ENCODE data around the gene UBXN4.

UBXN4 gene

DNA sequence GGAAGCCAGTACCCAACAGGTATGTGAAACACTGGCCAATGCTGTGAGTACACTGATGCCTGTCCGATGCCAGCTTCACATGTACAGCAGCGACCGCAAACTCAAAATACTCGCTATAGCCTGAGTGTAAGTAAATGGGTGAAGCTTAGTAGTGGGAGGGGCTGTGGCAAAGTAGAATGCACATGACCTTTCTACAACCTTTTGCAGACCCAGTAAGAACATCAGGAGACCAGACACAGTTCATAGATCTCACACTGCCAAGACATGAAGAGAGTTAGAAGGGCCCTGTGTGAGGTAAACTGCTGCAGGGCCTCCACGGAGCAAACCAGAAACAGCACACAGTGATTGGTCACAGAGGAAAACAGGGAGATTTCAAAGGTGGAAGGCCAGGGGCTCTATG is 9.1 kb upstream of the UBXN4 start:
- Histone ChIP-seq H3K4me2 (ENCODE audit: low read length) (no peak overlapping the region), H3K9ac (no peak overlapping the region), H2AFZ (no peak overlapping the region), H3K27ac (no peak overlapping the region), H3K79me2 (no peaks in the 10 kb centered on the region), H3K9me3 (ENCODE audit: control insufficient read depth, low read length) (no peaks in the 10 kb centered on the region), H3K4me1 (no peaks in the 10 kb centered on the region), H3K4me3 (ENCODE audit: low read depth, low read length) (no peak overlapping the region), H3K27me3 (ENCODE audit: control insufficient read depth, insufficient read depth, low read length) (no peaks in the 10 kb centered on the region), H3K36me3 (ENCODE audit: control insufficient read depth, insufficient read depth, low read length) (no peaks in the 10 kb centered on the region)
- TF ChIP-seq, protein P1, sequence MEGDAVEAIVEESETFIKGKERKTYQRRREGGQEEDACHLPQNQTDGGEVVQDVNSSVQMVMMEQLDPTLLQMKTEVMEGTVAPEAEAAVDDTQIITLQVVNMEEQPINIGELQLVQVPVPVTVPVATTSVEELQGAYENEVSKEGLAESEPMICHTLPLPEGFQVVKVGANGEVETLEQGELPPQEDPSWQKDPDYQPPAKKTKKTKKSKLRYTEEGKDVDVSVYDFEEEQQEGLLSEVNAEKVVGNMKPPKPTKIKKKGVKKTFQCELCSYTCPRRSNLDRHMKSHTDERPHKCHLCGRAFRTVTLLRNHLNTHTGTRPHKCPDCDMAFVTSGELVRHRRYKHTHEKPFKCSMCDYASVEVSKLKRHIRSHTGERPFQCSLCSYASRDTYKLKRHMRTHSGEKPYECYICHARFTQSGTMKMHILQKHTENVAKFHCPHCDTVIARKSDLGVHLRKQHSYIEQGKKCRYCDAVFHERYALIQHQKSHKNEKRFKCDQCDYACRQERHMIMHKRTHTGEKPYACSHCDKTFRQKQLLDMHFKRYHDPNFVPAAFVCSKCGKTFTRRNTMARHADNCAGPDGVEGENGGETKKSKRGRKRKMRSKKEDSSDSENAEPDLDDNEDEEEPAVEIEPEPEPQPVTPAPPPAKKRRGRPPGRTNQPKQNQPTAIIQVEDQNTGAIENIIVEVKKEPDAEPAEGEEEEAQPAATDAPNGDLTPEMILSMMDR (IDR thresholded peaks at IDR 0.05) = no peak

DNA sequence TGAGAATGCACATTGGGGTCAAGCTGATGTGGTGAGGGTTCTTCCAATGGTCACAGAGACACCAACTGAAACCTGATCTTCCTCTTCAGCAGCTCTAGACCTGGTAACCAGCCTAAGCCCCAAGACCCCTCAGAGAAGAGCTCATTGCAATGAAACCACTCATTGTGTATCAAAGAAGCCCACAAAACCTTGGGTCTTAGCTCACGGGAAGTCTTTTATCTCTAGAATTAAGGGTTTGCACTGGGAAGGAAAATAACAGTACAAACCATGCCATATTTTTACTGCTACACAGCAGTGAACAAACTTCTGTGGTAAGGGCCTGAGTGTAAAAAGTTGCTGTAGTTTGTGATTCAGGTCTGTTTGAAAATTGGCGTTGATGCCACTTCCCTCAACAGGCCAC is 8.6 kb upstream of the UBXN4 start:
- H3K27me3 ChIP-seq (ENCODE audit: control insufficient read depth, insufficient read depth, low read length) = no peaks in the 10 kb centered on the region
- H3K4me2 ChIP-seq (ENCODE audit: low read length) = no peak overlapping the region
- H3K79me2 ChIP-seq = no peaks in the 10 kb centered on the region
- no peaks in the 10 kb centered on the region for H3K4me1 ChIP-seq
- H2AFZ ChIP-seq = no peak overlapping the region
- no peak overlapping the region for H3K9ac ChIP-seq
- TF ChIP-seq, protein P1 (IDR thresholded peaks at IDR 0.05) = no peak
- H3K4me3 ChIP-seq (ENCODE audit: low read depth, low read length) = no peak overlapping the region
- H3K27ac ChIP-seq = no peak overlapping the region
- no peaks in the 10 kb centered on the region for H3K36me3 ChIP-seq (ENCODE audit: control insufficient read depth, insufficient read depth, low read length)
- no peaks in the 10 kb centered on the region for H3K9me3 ChIP-seq (ENCODE audit: control insufficient read depth, low read length)

DNA sequence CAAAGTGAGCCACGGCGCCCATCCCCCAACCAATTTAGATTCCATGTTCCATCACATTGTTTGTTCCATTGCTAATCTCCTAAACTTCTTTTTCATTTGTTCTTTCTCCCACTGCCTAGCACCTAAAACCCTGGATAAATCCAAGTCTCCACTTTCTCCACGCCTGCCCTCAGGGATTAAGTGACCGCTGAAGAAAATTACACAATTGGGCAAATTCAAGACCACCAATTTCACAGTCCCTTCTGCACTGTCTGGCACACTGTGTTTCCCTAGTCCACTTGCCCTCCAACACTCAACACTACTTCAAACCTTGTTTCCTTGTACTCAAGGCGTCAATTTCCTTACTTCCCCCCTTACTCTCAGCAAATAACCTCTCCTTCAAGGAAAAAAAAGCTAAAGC is 5.1 kb upstream of the UBXN4 start:
- Histone ChIP-seq H2AFZ (no peak overlapping the region), H3K27me3 (ENCODE audit: control insufficient read depth, insufficient read depth, low read length) (no peaks in the 10 kb centered on the region), H3K27ac (no peak overlapping the region), H3K9me3 (ENCODE audit: control insufficient read depth, low read length) (no peaks in the 10 kb centered on the region), H3K79me2 (no peaks in the 10 kb centered on the region), H3K4me1 (no peaks in the 10 kb centered on the region), H3K36me3 (ENCODE audit: control insufficient read depth, insufficient read depth, low read length) (no peaks in the 10 kb centered on the region), H3K4me2 (ENCODE audit: low read length) (no peak overlapping the region), H3K9ac (no peak overlapping the region), H3K4me3 (ENCODE audit: low read depth, low read length) (no peak overlapping the region)
- TF ChIP-seq, protein P1 (IDR thresholded peaks at IDR 0.05) = no peak

DNA sequence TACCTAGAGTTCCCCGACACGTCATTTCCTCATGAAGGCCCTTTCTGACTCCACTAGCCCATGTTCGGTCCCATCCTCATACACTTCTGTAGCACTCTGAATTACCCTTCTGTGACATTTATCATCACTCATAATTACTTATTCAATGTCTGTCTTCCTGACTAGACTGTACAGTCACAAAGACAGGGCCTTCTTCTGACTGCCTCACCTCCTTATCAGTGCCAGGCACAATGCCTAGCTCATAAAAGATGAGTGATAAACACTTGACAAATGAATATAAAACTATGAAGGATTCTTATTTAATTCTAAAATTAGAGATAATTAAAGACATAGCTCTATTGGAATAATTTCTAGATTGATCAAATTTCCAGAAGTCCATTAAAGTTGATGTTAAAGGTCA is 1.4 kb upstream of the UBXN4 start:
- H3K36me3 ChIP-seq (ENCODE audit: control insufficient read depth, insufficient read depth, low read length) = no peaks in the 10 kb centered on the region
- H3K27me3 ChIP-seq (ENCODE audit: control insufficient read depth, insufficient read depth, low read length) = no peaks in the 10 kb centered on the region
- no peak overlapping the region for H3K9ac ChIP-seq
- H3K4me3 ChIP-seq (ENCODE audit: low read depth, low read length) = no peak overlapping the region
- peaks cover 6% of the 10 kb centered on the region for H3K4me1 ChIP-seq
- no peak overlapping the region for H3K27ac ChIP-seq
- H3K79me2 ChIP-seq = peaks cover 17% of the 10 kb centered on the region
- no peak overlapping the region for H3K4me2 ChIP-seq (ENCODE audit: low read length)
- no peaks in the 10 kb centered on the region for H3K9me3 ChIP-seq (ENCODE audit: control insufficient read depth, low read length)
- TF ChIP-seq, protein P1 (IDR thresholded peaks at IDR 0.05) = no peak
- peak overlapping the region; percentile 15 for H2AFZ ChIP-seq

DNA sequence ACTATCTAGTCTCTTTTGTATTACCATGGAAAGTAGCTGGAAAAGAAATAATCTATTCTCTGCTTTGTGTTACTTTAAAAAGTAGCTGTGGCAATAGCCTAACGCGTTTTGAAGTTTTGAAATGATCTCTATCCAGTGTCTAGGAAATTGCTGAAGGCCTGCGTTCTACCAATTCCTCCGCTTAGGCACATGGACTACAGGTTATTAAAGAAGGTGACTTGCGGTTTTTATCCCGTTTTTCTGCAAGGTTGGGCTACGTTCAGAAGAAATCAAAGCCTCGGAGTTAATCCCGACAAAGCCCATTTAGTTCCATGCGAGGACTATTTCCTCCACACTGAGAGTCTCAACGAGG is 636 bp upstream of the UBXN4 start:
- Histone ChIP-seq H3K27me3 (ENCODE audit: control insufficient read depth, insufficient read depth, low read length) (no peaks in the 10 kb centered on the region), H3K4me2 (ENCODE audit: low read length) (peak overlapping the region; percentile 27), H3K79me2 (peaks cover 22% of the 10 kb centered on the region), H3K9me3 (ENCODE audit: control insufficient read depth, low read length) (no peaks in the 10 kb centered on the region), H3K36me3 (ENCODE audit: control insufficient read depth, insufficient read depth, low read length) (no peaks in the 10 kb centered on the region), H3K27ac (peak overlapping the region; percentile 92), H3K4me3 (ENCODE audit: low read depth, low read length) (peak overlapping the region; percentile 94), H3K9ac (no peak overlapping the region), H2AFZ (peak overlapping the region; percentile 83), H3K4me1 (peaks cover 8% of the 10 kb centered on the region)
- TF ChIP-seq, protein P1 (IDR thresholded peaks at IDR 0.05) = no peak

Measured in parathyroid adenoma (tissue), 2 donors.